Parathyroid adenoma (tissue), 2 donors: ENCODE measurements around the gene KIRREL3.

Experiments
- H2AFZ ChIP-seq: fragments of 300-600 bp; sonication (generic); one replicate; pipeline ENCODE4 v1.7.0; 2017; ENCODE audit warnings: antibody characterized with exemption, mild to moderate bottlenecking
- H3K27ac ChIP-seq: fragments of 300-600 bp; sonication (generic); one replicate; pipeline ENCODE4 v1.7.0; 2017
- H3K27me3 ChIP-seq: fragments of 300-600 bp; sonication (generic); one replicate; pipeline ENCODE4 v1.7.0; 2017; ENCODE audit warnings: low read length; ENCODE audit not compliant: control insufficient read depth, insufficient read depth
- H3K36me3 ChIP-seq: fragments of 300-600 bp; sonication (generic); one replicate; pipeline ENCODE4 v1.7.0; 2017; ENCODE audit warnings: low read length; ENCODE audit not compliant: control insufficient read depth, insufficient read depth
- H3K4me1 ChIP-seq: fragments of 300-600 bp; sonication (generic); one replicate; pipeline ENCODE4 v1.7.0; 2017; ENCODE audit warnings: control low read depth
- H3K4me2 ChIP-seq: fragments of 300-600 bp; sonication (generic); one replicate; pipeline ENCODE4 v1.7.0; 2017; ENCODE audit warnings: low read length
- H3K4me3 ChIP-seq: fragments of 300-600 bp; sonication (generic); one replicate; pipeline ENCODE4 v1.7.0; 2017; ENCODE audit warnings: low read depth, low read length
- H3K79me2 ChIP-seq: fragments of 300-600 bp; sonication (generic); one replicate; pipeline ENCODE4 v1.7.0; 2017; ENCODE audit warnings: control low read depth
- H3K9ac ChIP-seq: fragments of 300-600 bp; sonication (generic); one replicate; pipeline ENCODE4 v1.7.0; 2017; ENCODE audit warnings: mild to moderate bottlenecking
- H3K9me3 ChIP-seq: fragments of 300-600 bp; sonication (generic); one replicate; pipeline ENCODE4 v1.7.0; 2017; ENCODE audit warnings: low read length; ENCODE audit not compliant: control insufficient read depth
- CTCF ChIP-seq: fragments of 300-600 bp; sonication (generic); IDR thresholded peaks from one replicate; pipeline ENCODE4 v1.7.0; 2017; ENCODE audit warnings: antibody characterized with exemption, mild to moderate bottlenecking
- donor health status: primary hyperparathyroidism.

Gene KIRREL3

DNA sequence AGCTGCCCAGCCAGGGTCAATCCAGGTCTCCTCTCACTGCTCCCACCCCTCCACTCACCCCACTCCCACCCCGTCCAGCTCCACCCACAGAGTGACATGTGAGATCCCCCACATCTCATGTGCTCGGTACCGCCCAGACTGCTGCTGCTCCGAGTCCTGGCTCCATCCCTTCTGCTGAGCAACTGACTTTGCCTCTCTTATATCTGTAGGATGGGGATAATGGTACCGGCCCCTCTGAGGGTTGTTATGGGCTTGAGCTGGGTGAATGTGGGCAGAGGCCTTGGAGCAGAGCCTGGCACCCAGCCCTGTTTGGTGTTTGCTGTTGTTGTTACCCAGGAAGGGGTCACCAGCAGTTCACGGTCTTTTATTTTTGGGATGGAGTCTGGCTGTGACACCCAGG, 568.0 kb downstream of the KIRREL3 start:
- H2AFZ ChIP-seq = no peak overlapping the region
- H3K27me3 ChIP-seq = no peaks in the 10 kb centered on the region
- no peaks in the 10 kb centered on the region for H3K4me1 ChIP-seq
- no peaks in the 10 kb centered on the region for H3K9me3 ChIP-seq
- TF ChIP-seq CTCF = no peak
- no peak overlapping the region for H3K9ac ChIP-seq
- no peaks in the 10 kb centered on the region for H3K79me2 ChIP-seq
- no peaks in the 10 kb centered on the region for H3K36me3 ChIP-seq
- H3K27ac ChIP-seq = no peak overlapping the region
- no peak overlapping the region for H3K4me2 ChIP-seq
- H3K4me3 ChIP-seq = no peak overlapping the region

GRCh38 chr11:126432065-126432461, 568.5 kb downstream of the KIRREL3 start:
- no peak overlapping the region for H3K27ac ChIP-seq
- H3K4me2 ChIP-seq = no peak overlapping the region
- no peak overlapping the region for H3K4me3 ChIP-seq
- no peaks in the 10 kb centered on the region for H3K27me3 ChIP-seq
- no peaks in the 10 kb centered on the region for H3K36me3 ChIP-seq
- H3K9me3 ChIP-seq = no peaks in the 10 kb centered on the region
- H3K9ac ChIP-seq = no peak overlapping the region
- H3K79me2 ChIP-seq = no peaks in the 10 kb centered on the region
- no peak overlapping the region for H2AFZ ChIP-seq
- no peaks in the 10 kb centered on the region for H3K4me1 ChIP-seq
- TF ChIP-seq CTCF = no peak

DNA sequence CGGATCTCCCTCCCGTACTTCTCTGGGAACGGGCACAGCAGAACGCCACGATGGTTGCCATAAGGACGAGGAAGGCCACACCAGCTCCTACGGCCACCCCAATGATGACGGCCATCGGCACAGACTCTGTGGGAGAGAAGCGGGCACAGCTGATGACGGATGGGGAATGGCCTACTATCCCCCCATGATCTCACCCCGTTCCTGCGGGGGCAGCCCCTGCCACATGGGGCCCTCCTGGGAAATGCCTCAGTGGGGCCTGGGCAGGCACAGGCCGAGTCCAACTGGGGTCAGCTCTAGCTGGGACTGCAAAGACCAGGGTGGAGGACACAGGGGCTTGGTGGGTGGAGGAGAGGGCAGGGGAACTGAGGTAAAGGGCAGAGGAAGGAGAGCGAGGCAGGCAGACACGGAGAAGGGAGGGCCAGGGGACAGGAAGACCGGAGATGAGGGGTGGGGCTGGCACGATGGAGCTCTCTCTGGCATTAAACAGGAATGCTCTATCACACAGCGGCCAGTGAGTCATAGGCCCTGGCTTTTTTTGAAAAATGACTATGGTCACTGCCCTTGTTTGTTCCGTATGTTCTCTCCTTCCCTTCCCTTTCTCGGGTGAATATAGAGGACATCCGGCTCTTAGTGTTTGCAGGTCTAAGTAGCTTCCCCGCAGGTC, 569.0 kb downstream of the KIRREL3 start:
- H3K27ac ChIP-seq = no peak overlapping the region
- TF ChIP-seq CTCF = no peak
- no peaks in the 10 kb centered on the region for H3K79me2 ChIP-seq
- no peaks in the 10 kb centered on the region for H3K36me3 ChIP-seq
- no peaks in the 10 kb centered on the region for H3K27me3 ChIP-seq
- H3K4me1 ChIP-seq = no peaks in the 10 kb centered on the region
- no peak overlapping the region for H2AFZ ChIP-seq
- H3K4me3 ChIP-seq = no peak overlapping the region
- H3K9me3 ChIP-seq = no peaks in the 10 kb centered on the region
- H3K4me2 ChIP-seq = no peak overlapping the region
- no peak overlapping the region for H3K9ac ChIP-seq

DNA sequence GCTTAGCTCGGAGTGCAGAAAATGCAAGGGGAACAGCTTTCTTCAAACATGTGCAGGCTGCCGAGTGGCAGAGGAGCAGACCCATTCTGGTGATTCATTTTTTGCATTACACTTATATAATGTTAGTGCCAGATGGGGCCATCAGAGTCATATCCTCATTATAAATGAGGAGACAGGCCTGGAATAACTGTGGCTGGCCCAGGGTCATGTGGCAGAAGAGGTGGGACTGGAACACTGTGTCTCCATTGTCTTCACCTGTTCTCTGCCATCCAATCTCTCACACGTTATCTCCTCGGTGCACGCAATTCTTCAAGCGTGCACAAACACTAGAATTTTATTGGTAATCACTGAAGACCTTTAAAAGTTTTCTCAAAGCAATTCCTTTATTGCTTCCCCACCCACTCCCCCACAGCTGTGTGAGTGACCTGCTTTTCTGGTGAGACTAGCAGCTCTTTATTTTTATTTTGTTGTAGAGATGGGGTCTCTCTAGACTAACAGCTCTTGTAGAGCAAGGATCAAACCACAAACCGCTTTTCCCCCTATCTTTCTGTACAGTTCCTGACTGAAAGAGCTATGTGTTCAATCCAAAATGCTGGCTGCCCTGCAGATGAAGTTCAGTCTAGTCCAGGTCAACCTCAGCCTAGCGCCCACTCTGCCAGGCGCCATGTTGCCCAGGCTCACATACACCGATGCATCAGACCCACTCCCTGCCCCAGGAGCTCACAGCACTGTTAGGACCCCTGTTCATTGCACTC, 569.8 kb downstream of the KIRREL3 start:
- H2AFZ ChIP-seq = no peak overlapping the region
- H3K79me2 ChIP-seq = no peaks in the 10 kb centered on the region
- no peaks in the 10 kb centered on the region for H3K9me3 ChIP-seq
- H3K4me3 ChIP-seq = no peak overlapping the region
- no peak overlapping the region for H3K9ac ChIP-seq
- H3K36me3 ChIP-seq = no peaks in the 10 kb centered on the region
- no peaks in the 10 kb centered on the region for H3K4me1 ChIP-seq
- TF ChIP-seq CTCF = no peak
- H3K27me3 ChIP-seq = no peaks in the 10 kb centered on the region
- H3K27ac ChIP-seq = no peak overlapping the region
- no peak overlapping the region for H3K4me2 ChIP-seq
